Neural cell (in vitro differentiated cells): ENCODE measurements around the gene PF4V1. TPM values are rescaled to one million over a fixed set of nuclear protein-coding genes. Genes with fewer than 3 reads are reported as not detected.

ENCODE experiments used
- H2AFZ ChIP-seq: fragments of 200-600, 300-800 bp; sonication (generic), shearing (Covaris generic); 2 replicates; pipeline ENCODE4 v1.6.0; 2014; ENCODE audit warnings: low read depth, mild to moderate bottlenecking, antibody characterized with exemption, low read length, moderate library complexity
- H3F3A ChIP-seq: fragments of 200-600 bp; shearing (Covaris generic); 2 replicates; pipeline ENCODE4 v1.6.1; 2016; ENCODE audit warnings: mild to moderate bottlenecking, moderate library complexity, mixed read lengths, antibody characterized with exemption, low read length; ENCODE audit not compliant: insufficient read depth, poor library complexity, severe bottlenecking
- H3K27ac ChIP-seq: fragments of 200-600, 300-800 bp; sonication (generic), shearing (Covaris generic); 2 replicates; pipeline ENCODE4 v1.5.1; 2014; ENCODE audit warnings: mild to moderate bottlenecking, low read length, moderate library complexity
- H3K27me3 ChIP-seq: fragments of 300-800, 200-600 bp; sonication (generic), shearing (Covaris generic); 2 replicates; pipeline ENCODE4 v1.6.0; 2014; ENCODE audit warnings: mild to moderate bottlenecking, low read depth, low read length, moderate library complexity; ENCODE audit not compliant: insufficient read depth
- H3K36me3 ChIP-seq: fragments of 300-800, 200-600 bp; sonication (generic), shearing (Covaris generic); 2 replicates; pipeline ENCODE4 v1.5.1; 2014; ENCODE audit warnings: mild to moderate bottlenecking, antibody characterized with exemption, low read length, moderate library complexity; ENCODE audit not compliant: insufficient read depth
- H3K4me2 ChIP-seq: fragments of 300-800, 200-600 bp; sonication (generic), shearing (Covaris generic); 2 replicates; pipeline ENCODE4 v1.6.0; 2014; ENCODE audit warnings: mild to moderate bottlenecking, low read length
- H3K4me3 ChIP-seq: fragments of 300-800, 200-600 bp; sonication (generic), shearing (Covaris generic); 2 replicates; pipeline ENCODE4 v1.5.1; 2014; ENCODE audit warnings: mild to moderate bottlenecking, low read length, moderate library complexity
- H3K79me2 ChIP-seq: fragments of 200-600 bp; shearing (Covaris generic); replicated peaks from 2 replicates; pipeline ENCODE4 v1.6.0; 2014; ENCODE audit warnings: mild to moderate bottlenecking, low read length, moderate library complexity; ENCODE audit not compliant: insufficient read depth
- H3K9ac ChIP-seq: fragments of 300-800, 200-600 bp; sonication (generic), shearing (Covaris generic); 2 replicates; pipeline ENCODE4 v1.6.1; 2016; ENCODE audit warnings: mild to moderate bottlenecking, low read length, mixed read lengths
- H3K9me2 ChIP-seq: fragments of 200-600 bp; shearing (Covaris generic); 2 replicates; pipeline ENCODE4 v1.6.1; 2016; ENCODE audit warnings: mild to moderate bottlenecking, low read length, mixed read lengths; ENCODE audit not compliant: insufficient read depth
- H3K9me3 ChIP-seq: fragments of 200-600, 300-800 bp; sonication (generic), shearing (Covaris generic); 2 replicates; pipeline ENCODE4 v1.6.1; 2016; ENCODE audit warnings: mild to moderate bottlenecking, mixed run types, low read length, moderate library complexity, mixed read lengths
- H4K20me1 ChIP-seq: fragments of 200-600 bp; shearing (Covaris generic); 2 replicates; pipeline ENCODE4 v1.6.1; 2016; ENCODE audit warnings: mild to moderate bottlenecking, mixed run types; ENCODE audit not compliant: insufficient read depth
- CTCF ChIP-seq: fragments of 450-650 bp; IDR thresholded peaks from 2 replicates; pipeline ENCODE4 v1.5.1; 2014; ENCODE audit warnings: antibody characterized with exemption, mild to moderate bottlenecking, moderate library complexity; ENCODE audit not compliant: poor library complexity, severe bottlenecking
- EP300 ChIP-seq: fragments of 450-650 bp; conservative IDR thresholded peaks from 2 replicates; pipeline ENCODE4 v1.6.1; 2014; ENCODE audit warnings: antibody characterized with exemption, mild to moderate bottlenecking, moderate library complexity; ENCODE audit not compliant: poor library complexity, severe bottlenecking
- EZH2 ChIP-seq: fragments of 200-600, 300-800 bp; shearing (Covaris generic), sonication (generic); IDR thresholded peaks from 2 replicates; pipeline ENCODE4 v1.6.1; 2014; ENCODE audit warnings: antibody characterized with exemption, low read length, borderline replicate concordance, mild to moderate bottlenecking; ENCODE audit not compliant: insufficient read depth, poor library complexity, severe bottlenecking
- MXI1 ChIP-seq: fragments of 450-650 bp; conservative IDR thresholded peaks from 2 replicates; pipeline ENCODE4 v1.6.1; 2014; ENCODE audit warnings: antibody characterized with exemption, mild to moderate bottlenecking; ENCODE audit not compliant: poor library complexity, severe bottlenecking
- POLR2AphosphoS5 ChIP-seq: IDR thresholded peaks from 2 replicates; pipeline ENCODE4 v1.6.1; 2012
- RAD21 ChIP-seq: fragments of 450-650 bp; conservative IDR thresholded peaks from 2 replicates; pipeline ENCODE4 v1.6.1; 2014; ENCODE audit warnings: antibody characterized with exemption, mild to moderate bottlenecking, moderate library complexity
- REST ChIP-seq: IDR thresholded peaks from 2 replicates; pipeline ENCODE4 v1.6.1; 2012; ENCODE audit warnings: borderline replicate concordance
- SMC3 ChIP-seq: fragments of 450-650 bp; conservative IDR thresholded peaks from 2 replicates; pipeline ENCODE4 v1.6.1; 2014; ENCODE audit warnings: antibody characterized with exemption, mild to moderate bottlenecking, moderate library complexity; ENCODE audit not compliant: poor library complexity
- TAF1 ChIP-seq: IDR thresholded peaks from 2 replicates; pipeline ENCODE4 v1.6.1; 2012; ENCODE audit warnings: low read depth
- polyA plus RNA-seq: library from polyadenylated mRNA; depleted of rRNA; stranded (reverse); fragments of >200 nt; gene quantifications from 2 replicates; pipeline ENCODE4 v1.2.3, GENCODE V29; 2014

Gene PF4V1
- polyA plus RNA-seq, 1 donor from 2014 or later, result not detected

- Histone ChIP-seq H3K9ac (no peak overlapping the region), H4K20me1 (no peaks in the 10 kb centered on the region), H2AFZ (no peak overlapping the region), H3K4me2 (no peak overlapping the region), H3K9me2 (no peaks in the 10 kb centered on the region), H3F3A (no peaks in the 10 kb centered on the region), H3K36me3 (no peaks in the 10 kb centered on the region), H3K4me3 (no peak overlapping the region), H3K9me3 (no peaks in the 10 kb centered on the region), H3K79me2 (no peaks in the 10 kb centered on the region), H3K27me3 (no peaks in the 10 kb centered on the region), H3K27ac (no peak overlapping the region)
- TF ChIP-seq EZH2, result no peak
- TF ChIP-seq REST, result no peak
- no peak for TF ChIP-seq MXI1
- no peak for TF ChIP-seq CTCF
- TF ChIP-seq SMC3, result no peak
- no peak for TF ChIP-seq EP300
- no peak for TF ChIP-seq TAF1
- no peak for TF ChIP-seq RAD21
- TF ChIP-seq POLR2AphosphoS5, result no peak
Measured at GRCh38 chr4:73850261-73850970, 2.7 kb upstream of the PF4V1 start.

GRCh38 chr4:73851293-73851692 lies 1.8 kb upstream of the PF4V1 start:
- Histone ChIP-seq H3K9ac (no peak overlapping the region), H3K4me2 (no peak overlapping the region), H3K79me2 (no peaks in the 10 kb centered on the region), H3K4me3 (no peak overlapping the region), H3F3A (no peaks in the 10 kb centered on the region), H3K27me3 (no peaks in the 10 kb centered on the region), H3K36me3 (no peaks in the 10 kb centered on the region), H3K27ac (no peak overlapping the region), H4K20me1 (no peaks in the 10 kb centered on the region), H3K9me2 (no peaks in the 10 kb centered on the region), H3K9me3 (no peaks in the 10 kb centered on the region), H2AFZ (no peak overlapping the region)
- TF ChIP-seq RAD21 (no peak), SMC3 (no peak), EP300 (no peak), POLR2AphosphoS5 (no peak), REST (no peak), EZH2 (no peak), TAF1 (no peak), CTCF (no peak), MXI1 (no peak)
